Ureter (tissue), 1 donor: Measurements from ENCODE around the gene EPHB3. TPM values are rescaled to one million over a fixed set of nuclear protein-coding genes. Genes with fewer than 3 reads are reported as not detected.
"Not testable (repeated sequence)": the region's sequence is repeated elsewhere in the genome, so short reads cannot be mapped to it uniquely, and the experiment has no call there.

Source experiments
- DNase-seq: peaks from one replicate; pipeline ENCODE4 v3.0.0-alpha.2; 2020; ENCODE audit warnings: low spot score
- total RNA-seq: library from RNA; stranded (reverse); gene quantifications from one replicate; pipeline ENCODE4 v1.2.4, GENCODE V29; 2023
- donor health status: DM: yes; HTN: yes; CAD: no.

Gene EPHB3
- total RNA-seq, 1 donor from 2014 or later: 4.9 TPM

DNA sequence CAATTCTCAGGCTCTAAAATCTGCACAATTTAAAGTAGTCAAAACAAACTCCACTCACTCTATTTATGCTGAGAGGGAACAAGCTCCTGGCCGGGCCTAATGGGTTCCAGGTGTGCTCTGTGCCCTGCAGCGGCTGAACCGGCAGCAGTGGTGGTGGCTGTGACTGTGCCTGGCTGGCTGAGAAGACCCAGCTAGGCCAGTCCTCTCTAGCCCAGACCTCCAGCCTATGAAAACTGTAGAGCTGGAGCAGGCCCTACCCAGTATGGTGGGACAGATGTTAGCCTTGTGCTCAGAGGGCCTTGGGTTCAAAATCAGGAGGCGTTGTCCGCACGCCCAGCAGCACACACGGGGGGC, 37.0 kb downstream of the EPHB3 start:
- no peak for DNase-seq

DNA sequence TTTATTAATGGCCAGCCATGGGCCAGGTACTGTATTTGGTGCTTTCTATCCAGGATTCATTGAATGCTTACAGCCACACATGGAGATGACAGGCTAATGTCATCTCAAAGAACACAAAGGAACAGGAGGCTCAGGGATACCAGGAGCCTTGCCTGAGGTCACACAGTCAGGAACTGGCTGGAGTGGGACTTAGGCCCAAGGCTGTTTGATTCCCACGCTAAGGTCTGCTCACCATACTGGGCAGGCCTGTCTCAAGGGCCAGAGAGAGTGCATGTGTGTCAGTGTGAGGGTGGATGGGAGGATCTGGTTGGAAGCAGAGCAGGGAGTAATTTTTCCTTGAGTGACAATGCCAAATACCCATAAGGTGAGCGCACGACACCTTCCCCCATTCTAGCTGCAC, 37.6 kb downstream of the EPHB3 start:
- DNase-seq: no peak

DNA sequence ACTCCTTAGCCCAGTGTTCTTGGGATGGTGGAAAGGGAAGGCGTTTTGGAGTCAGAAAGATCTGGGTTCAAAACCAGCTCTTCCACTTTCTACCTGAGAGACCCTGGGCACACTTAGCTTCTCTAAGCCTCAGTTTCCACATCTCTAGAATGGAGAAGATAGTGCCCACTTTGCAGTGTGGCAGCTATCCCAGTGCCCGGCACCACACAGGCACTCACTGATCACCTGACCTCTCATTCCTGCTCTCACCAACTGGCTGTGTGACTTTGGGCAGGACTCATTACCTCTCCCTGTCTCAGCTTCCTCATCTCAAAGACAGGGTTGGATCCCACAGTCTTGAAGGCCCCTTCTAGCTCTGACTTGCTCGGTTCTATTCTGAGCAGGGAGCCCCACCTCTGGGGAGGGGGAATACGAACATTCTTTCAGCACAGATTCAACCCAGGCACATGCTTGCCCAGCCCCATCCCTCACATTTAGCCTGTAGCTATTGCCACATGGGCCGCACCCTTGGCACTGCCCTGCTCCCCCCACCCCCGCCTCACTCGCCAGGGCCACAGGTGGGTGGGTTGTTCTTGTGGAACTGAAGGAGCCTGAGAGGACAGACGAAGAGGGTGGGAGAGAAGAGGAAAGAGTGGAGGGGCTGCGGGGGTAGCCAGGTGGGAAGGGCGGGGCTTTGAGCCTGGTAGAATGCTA, 39.2 kb downstream of the EPHB3 start:
- DNase-seq: no peak

DNA sequence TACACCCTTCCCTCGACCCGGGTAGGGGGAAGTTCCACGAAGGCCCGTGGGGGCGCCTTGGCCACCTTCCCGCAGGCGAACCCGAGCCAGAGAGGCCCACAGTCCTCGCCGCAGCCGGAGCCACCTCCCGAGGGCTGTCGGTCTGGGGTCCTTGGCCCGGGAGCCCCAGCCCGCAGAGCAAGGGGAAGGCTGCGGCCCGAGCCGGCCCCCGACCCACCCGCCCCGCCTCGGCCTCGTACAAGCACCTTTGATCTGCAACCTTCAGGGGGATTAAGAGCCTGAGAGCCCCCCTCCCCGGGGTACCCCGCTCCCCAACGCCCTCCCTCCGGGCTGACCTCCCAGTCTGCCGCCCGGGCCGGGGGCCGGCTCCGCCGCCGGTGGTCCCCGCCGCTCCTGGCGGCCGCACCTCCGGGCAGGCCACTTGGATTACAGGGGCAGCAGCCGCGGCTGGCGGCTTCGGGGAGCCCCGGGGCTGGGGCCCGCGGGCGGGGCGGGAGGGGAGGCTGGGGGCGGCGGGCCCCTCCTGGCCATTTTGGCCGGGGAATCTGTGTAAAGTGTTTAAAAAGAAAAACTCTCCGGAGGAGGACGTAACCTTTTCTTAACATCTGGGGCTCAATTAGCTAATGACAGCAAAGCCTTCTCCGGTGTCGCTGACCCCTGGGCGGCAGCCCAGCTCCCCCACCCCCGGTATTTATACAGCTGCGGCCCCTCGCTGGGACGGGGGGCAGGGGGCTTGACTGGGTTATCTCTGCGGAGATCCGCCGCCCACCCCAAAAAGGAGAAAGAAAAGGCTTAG, 40.2 kb downstream of the EPHB3 start:
- DNase-seq: no peak

DNA sequence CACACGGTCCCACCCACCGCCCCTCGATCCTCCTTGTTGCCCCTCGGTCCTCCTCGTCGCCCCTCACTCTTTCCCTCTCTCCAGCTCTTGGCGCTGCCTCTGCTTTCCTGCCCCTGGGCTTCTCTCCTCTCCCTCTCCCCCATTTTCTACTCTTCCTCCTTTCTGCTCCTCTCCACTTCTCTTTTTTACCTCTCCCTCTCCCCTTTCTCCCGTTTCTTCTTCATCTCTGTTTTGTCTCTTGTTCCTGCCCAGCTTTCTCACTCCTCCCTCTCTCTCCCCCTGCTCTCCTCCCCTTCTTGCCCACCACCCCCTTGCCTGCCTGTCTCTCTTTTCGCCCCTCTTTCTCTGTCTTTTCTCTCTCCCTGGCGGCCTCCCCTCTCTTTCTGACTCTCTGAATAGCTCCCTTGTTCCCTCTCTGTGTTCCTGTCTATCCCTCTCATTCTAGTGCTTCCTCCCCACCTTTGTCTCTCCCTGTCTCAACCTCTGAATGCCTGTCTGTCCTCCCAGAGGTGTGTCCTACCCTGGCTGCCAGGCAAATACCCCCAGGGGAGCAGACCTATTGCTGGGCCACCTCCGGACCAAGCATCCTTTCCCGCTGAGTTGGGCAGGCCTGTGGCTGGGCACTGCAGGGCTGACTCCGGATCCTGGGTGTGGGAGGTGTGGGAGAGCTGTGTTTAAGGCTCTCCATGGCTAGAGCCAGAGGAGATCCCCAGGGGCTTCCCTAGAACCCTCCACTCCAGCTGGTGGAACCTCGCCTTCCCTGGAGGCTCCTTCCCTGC, 41.0 kb downstream of the EPHB3 start:
- no peak for DNase-seq

DNA sequence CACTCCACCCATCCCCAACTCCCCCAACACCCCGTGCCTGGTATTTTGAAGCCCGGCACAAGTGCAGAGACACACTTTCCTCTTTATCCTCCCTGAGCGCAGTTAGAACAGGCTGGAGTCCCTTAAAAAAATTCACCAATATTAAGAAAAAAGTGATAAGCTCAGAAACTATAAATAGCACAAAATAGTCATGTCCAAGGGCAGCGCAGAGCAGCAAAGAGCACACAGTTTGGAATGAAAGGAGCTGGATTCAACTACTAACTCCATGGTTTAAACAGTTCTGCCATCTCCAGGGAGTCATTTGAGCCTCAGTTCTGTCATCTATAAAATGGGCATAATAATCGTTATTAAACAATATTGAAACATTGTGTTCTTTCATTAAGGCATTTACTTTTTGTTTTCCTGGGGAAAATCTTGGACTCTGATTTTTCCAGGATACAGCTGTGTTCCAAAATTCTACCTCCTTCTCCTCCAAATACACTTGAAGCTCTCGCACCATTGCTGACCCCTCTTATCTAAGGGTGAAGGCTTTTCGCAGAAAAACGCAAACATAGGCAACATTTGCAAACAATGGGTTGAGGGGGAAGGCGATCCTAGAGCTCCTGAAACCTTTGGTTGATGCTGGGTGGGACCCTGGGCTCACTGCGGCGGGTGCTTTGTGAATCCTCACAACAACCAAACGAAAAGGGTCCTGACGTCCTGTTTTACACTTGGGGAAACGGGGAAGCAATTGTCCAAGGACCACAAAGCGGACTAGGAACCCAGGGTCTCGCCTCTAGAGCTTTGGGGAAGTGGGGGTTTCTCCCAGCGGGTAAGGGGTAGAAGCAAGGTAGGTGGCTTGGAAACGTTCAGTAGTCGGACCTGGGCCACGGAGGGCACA, 41.8 kb downstream of the EPHB3 start:
- DNase-seq: no peak

DNA sequence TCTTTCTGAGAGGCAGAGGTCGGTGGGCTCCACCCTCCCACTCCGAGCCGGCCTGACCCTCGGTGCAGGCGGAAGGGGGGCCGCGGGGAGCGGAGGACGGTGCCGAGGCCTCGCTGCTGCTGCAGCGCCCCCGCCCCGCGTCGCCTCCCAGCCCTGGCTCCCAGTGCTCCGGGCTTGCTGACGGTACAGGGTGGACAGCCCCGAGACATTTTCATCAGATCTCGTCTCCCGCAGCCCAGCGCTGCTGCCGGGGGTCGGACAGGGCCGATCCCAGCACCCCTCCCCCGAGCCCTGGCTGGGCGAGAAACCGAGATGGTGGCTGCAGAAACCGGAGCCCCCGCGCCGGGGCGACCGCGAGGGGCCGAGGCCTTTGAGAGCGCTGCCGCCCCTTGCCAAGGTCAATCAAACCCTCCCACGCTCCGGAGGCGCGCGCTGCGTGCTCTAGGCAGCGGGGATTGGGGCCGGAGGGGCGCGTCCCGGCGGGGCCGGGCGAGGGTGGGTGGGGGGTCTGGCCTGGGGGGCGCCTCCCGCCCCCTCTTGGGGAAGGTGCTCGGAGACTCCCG, 42.5 kb downstream of the EPHB3 start:
- no peak for DNase-seq

DNA sequence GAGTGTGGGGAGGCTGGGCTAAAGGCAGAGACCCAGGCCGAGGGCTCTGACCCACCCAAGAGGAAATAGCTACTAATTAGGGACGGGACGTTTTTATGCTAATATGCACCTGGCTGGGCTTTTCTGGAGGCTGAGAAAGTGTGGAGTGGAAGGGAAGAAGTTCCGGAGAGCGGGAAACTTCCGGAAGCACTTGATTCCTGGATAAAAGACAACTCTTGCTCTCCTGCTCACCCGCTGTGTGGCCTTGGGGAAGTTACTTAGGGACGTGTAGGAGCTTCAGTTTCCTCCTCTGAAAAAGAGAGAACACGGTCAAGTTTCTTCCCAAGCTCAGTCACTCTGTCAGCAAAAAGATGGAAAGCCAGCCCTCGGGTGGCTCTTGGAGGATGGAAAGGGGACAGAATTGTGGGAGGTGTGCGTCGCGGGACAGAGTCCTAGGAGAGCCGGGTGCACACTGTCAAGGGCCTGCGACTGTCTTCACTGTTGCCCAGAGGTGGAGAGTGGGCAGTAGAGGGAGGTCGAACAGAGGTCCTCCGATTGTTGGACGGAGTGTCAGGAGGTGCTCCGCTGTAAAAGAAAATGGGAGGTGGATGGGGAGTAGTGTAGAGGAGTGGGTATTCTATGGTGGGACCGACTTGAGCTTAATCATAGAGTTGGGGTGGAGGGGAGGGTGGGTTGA, 43.2 kb downstream of the EPHB3 start:
- no peak for DNase-seq

DNA sequence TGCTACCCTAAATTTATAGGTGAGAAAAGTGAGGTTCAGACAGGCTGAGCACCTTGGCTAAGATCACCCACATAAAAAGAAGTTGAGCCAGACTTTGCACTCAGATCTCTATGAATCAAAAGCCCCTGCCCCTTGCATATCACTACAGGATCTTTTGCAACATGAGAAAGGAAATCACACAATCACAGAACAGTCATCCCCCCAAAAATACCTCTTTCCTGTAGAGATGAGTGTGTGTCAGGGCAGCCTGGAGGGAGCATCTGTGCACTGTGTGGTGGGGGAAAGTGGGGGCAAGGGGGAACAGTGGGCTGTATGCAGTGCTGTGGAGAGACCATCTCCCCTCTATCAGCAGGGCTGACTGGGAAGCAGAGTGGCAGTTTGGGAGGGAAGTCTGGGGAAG, 46.6 kb downstream of the EPHB3 start:
- no peak for DNase-seq

DNA sequence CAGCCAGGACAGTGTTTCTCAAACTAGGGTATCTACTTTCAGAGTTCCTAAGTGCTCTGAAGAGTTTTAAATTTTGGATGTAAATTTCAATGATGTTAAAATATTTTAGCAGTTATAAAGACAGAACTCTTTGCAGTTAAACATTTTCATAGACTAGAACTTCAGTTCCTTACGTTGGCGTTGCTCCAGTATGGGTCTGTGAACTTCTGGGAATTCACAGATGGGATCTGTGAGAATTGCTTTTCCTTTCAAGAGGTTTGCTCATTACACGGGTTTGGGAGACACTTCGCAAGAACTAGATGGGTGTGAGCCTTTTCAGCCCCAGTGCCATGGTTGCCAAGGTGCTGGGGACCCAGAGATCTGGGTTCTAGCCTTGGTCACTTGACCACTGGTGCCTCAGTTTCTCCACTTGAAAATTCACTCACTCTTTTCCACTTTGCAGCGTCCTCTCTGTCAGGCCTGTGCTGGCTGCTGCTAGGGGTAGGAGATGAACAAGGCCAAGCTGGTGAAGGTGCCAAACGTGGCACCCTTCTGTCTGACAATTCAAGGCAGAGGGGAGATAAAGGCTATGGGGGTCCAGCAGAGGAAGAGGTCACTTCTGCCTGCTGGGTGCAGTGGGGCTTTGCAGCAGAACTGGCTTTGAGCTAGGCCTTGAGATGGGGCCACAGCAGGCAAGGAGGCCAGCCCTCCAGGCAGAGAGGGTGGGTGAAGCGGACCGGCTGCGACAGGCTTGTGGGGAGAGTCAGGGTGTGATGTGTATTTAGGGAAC, 48.1 kb downstream of the EPHB3 start:
- DNase-seq: no peak

DNA sequence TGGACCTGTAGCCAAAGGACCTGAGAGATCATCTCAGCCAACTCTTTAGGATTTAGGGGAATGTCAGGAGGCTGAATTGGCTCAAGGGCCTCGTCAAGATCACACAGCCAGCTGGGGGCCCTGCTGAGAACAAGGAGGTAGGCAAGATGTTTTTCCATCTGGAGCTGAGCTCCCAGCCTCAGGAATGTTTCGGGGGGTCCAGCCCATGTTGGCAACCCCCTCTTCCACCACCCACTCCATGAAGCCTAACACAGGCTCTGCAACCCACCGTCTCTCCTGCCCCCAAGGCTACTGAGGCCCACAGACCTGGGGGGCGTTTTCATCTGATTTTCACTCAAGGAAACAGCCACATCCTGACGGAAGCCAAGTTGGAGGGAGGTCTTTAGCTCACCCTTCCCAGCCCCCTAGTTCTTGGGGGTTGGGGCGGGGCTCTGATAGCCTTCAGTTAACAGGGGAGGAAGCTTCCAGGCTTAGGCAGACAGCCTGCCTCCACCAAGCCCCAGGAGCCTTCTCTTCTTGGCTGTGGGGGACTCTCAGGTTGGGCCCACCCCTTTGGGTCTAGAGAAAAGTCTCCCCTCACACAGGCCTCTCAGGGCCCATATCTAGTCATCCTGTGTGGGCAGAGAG, 48.8 kb downstream of the EPHB3 start:
- DNase-seq: no peak

DNA sequence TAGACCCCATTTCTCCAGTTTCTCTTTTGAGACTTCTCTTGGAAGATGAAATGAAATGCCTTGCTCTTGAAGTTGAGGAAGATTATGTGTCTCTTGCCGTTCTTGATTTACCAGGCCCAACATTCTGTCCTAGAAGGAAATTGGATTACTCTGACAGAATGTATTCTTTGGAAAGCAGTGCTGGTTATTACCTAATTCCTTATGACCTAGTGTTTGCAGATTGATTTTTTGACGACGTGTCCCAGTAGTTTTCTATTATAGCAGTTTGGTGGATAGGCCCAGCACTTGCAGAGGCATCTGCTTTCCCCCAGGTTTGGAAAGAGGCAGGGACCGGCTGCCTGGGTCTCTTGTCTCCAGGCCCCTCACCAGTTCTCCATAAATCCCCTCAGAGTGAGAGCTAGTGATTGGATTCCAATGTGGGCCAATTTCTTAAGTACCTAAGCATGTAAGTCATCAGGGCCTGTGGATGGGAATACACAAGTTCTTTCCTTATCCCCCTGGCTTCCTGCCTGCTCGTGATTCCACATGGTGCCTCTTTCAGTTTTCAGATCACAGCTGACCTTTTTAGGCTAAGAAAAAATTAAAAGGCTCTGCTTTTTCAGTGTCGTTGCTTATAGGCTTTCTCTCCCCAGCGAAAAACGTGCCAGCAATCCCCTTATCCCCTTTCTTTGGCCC, 50.2 kb downstream of the EPHB3 start:
- DNase-seq: no peak

DNA sequence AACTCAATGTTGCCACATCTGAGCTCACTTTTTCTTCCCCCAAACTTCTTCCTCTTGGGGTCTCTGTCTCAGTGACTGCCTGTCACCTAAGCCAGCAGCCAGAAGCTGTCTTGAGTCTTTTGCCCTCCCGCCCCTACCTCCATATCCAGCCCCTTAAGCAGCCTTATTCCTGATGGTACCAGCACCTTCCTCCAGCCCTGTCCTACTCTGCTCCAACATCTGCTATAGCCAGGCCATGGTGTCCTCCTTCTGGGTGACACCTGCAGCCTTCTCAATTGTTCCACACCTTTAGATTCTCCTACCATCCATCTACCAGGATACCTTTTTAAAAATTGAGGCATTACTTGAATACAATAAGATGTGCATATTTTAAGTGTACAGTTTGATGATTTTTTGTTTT, 53.8 kb downstream of the EPHB3 start:
- DNase-seq: no peak

DNA sequence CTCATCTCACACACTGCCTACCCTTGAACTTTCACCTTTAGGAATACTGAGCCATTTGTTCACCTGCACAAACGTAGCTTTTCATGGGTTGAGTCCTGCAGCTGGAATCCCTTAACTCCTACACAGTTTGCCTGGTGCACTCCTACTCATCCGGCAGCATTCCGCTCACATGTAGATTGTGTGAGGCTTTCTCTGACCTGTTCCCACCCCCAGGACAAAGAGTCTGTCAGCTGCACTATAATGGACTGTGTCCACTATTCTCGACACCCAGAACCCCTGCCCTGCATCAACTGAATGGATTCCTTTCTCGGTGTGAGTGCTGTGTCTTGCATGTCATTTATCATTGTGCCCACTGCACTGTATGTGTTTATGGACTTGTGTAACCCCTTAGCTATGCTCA, 54.9 kb downstream of the EPHB3 start:
- DNase-seq: no peak

DNA sequence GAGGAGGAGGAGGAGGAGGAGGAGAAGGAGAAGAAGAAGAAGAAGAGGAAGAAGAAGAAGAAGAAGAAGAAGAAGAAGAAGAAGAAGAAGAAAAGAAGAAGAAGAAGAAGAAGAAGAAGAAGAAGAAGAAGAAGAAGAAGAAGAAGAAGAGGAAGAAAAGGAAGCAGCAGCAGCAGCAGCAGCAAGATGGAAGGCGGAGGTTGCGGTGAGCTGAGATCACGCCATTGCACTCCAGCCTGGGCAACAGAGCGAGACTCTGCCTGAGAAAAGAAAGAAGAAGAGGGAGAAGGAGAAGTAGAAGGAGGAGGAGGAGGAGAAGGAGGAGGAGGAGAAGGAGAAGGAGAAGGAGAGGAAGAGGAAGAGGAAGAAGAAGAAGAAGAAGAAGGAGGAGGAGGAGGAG, 55.7 kb downstream of the EPHB3 start:
- not testable (repeated sequence) for DNase-seq

DNA sequence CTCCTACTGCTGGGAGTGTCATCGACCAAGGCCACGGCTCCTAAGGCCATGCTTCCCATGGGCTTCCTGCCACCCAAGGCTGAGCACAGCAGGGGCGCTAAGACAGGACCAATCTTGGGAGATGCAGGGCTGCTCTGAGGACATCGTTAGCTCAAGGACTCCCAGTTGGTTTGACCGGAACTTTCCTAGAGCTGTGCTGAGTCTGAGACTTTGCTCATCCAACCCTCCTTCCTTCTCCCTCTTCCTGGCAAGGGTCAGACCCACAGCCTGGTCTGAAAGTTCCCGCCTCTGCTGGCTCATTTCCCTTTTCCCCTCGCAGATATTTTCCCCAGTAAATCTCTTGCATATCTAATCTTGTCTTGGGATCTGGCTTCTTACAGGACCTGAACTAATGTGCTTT, 57.2 kb downstream of the EPHB3 start:
- DNase-seq: no peak

DNA sequence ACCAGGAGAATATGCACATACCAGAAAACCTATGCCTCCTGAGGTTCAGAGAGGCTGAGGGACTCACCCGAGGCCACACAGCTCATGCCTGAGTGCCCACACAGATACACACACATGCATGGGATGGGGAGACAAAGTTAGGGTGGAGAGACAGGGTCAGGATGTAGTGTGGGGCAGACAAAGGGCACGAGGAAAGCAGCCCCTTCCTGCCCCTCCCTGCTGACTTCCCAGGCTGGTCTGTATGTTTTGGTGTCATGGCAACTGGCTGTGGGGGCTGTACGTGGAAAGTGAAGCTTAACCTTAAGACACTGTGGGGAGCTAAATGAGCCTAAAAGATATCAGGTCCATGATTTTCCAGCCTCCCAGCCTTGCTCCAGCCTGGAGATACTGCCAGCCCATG, 57.8 kb downstream of the EPHB3 start:
- no peak for DNase-seq

DNA sequence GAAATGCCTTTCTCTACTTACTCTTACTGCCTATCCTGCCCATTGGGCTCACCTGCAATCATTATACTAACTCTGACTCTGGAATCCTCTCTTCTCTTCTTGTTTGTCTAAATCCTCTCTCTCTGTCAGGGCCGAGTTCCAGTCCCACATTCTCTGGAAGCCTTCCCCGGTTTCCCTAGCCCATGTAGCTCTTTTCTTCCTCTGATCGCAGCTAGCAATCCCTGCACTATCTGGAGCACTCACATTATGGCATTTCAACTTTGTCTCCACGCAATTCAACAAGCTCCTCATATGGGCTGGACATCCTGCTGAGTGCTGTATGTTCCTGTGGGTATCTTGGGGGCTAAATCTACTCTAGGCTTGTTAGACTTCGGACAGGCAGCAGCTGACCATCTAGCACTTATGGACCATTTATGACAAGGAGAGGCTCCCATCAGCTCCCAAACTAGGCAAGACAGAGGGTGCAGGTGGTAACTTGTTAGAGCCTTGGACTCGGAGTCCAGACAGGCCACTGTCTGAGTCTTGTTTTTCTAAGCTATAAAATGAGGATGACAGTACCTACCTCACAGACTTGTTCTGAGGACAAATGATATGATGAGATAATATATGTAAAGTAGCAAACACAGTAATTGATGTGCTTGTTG, 58.3 kb downstream of the EPHB3 start:
- DNase-seq: no peak
